HepG2 (cell line): ENCODE data around the gene RAD18. TPM values are rescaled to one million over a fixed set of nuclear protein-coding genes. Genes with fewer than 3 reads are reported as not detected.

Experiments
- ATAC-seq: fragments of 200-7000 bp; cut with Tn5 transposase; 3 replicates; pipeline ENCODE4 v1.9.1; 2020; ENCODE audit warnings: mild to moderate bottlenecking, moderate library complexity
- BruUV-seq: library from RNA; stranded (reverse); fragments of 400-500 nt; replicated peaks from 2 replicates; lab custom pipeline; 2021; lab: Mats Ljungman, UMichigan
- CTCF ChIA-PET: fragments of 300-600 bp; formaldehyde crosslinking; extraction: SDS; loops from one replicate; lab custom pipeline; 2021; ENCODE audit warnings: low total read pairs, inconsistent platforms, low intra/inter-chr PET ratio; lab: Yijun Ruan, JAX
- POLR2A ChIA-PET: fragments of 350-600 bp; sonication (Branson Sonifier 250); formaldehyde crosslinking; loops from one replicate; lab custom pipeline; 2020; ENCODE audit warnings: antibody characterized with exemption, inconsistent platforms; lab: Yijun Ruan, JAX
- DNase-seq: peaks from one replicate; pipeline ENCODE4 v3.0.0-alpha.2; 2015; ENCODE audit warnings: low spot score
- FAIRE-seq: peaks from 3 replicates; lab custom pipeline; 2011; peaks lifted over from hg19 to GRCh38; lab: Jason Lieb, UNC
- H2AFZ ChIP-seq: one replicate; pipeline ENCODE4 v1.6.1; 2011; ENCODE audit warnings: low read length, inconsistent platforms
- H3K27ac ChIP-seq: fragments of 300-600 bp; 3 replicates; pipeline ENCODE4 v1.8.0; 2011; ENCODE audit warnings: mixed run types, mild to moderate bottlenecking, mixed read lengths, low read length, inconsistent platforms; ENCODE audit not compliant: insufficient read depth; ENCODE audit errors: extremely low read length
- H3K27me3 ChIP-seq, 2 experiments: fragments of 200-600 bp in 1 of 2; 2 replicates in 1 of 2; 3 replicates in 1 of 2; pipeline versions ENCODE4 v1.6.0 to v1.8.0; 2011; ENCODE audit warnings: low read length in 2 of 2, mild to moderate bottlenecking in 2 of 2, moderate library complexity in 2 of 2, inconsistent platforms in 1 of 2; ENCODE audit not compliant: insufficient read depth in 2 of 2, control insufficient read depth in 1 of 2
- H3K36me3 ChIP-seq, 2 experiments: fragments of 200-600 bp in 1 of 2; replicated peaks in 1 of 2; 2 replicates in 1 of 2; 3 replicates in 1 of 2; pipeline versions ENCODE4 v1.5.1 to v1.8.0; 2011; ENCODE audit warnings: low read length in 2 of 2, inconsistent platforms in 1 of 2; ENCODE audit not compliant: insufficient read depth in 2 of 2, control insufficient read depth in 1 of 2
- H3K4me1 ChIP-seq: 2 replicates; pipeline ENCODE4 v1.5.1; 2012; ENCODE audit warnings: low read length, inconsistent platforms; ENCODE audit not compliant: insufficient read depth
- H3K4me2 ChIP-seq: 2 replicates; pipeline ENCODE4 v1.6.0; 2011; ENCODE audit warnings: low read depth, low read length, inconsistent platforms
- H3K4me3 ChIP-seq, 3 experiments: fragments of 200-600 bp in 1 of 3; sonication (generic), shearing (Covaris generic) in 1 of 3; replicated peaks in 1 of 3; 2 replicates each; pipeline ENCODE4 v1.5.1; 2011 to 2016; ENCODE audit warnings: low read length in 3 of 3, inconsistent platforms in 2 of 3, low read depth in 2 of 3, mild to moderate bottlenecking in 2 of 3, control low read depth in 1 of 3, mixed read lengths in 1 of 3; ENCODE audit not compliant: insufficient read depth in 1 of 3
- H3K79me2 ChIP-seq: one replicate; pipeline ENCODE4 v1.6.1; 2011; ENCODE audit warnings: low read length, inconsistent platforms; ENCODE audit not compliant: insufficient read depth
- H3K9ac ChIP-seq: 2 replicates; pipeline ENCODE4 v1.6.0; 2011; ENCODE audit warnings: mild to moderate bottlenecking, low read depth, low read length, inconsistent platforms; ENCODE audit not compliant: insufficient read depth
- H3K9me3 ChIP-seq: 2 replicates; pipeline ENCODE4 v1.5.1; 2012; ENCODE audit warnings: mild to moderate bottlenecking, low read length
- H4K20me1 ChIP-seq: 2 replicates; pipeline ENCODE4 v1.6.0; 2011; ENCODE audit warnings: inconsistent platforms, mild to moderate bottlenecking, low read length, moderate library complexity; ENCODE audit not compliant: insufficient read depth
- CAMTA2 ChIP-seq: sonication (generic); formaldehyde crosslinking; IDR thresholded peaks from 2 replicates; pipeline ENCODE4 v1.4.0; 2020; ENCODE audit warnings: mild to moderate bottlenecking, missing genetic modification reagents, borderline replicate concordance
- E2F2 ChIP-seq: sonication (generic); formaldehyde crosslinking; IDR thresholded peaks from 2 replicates; pipeline ENCODE4 v1.4.0; 2020; ENCODE audit warnings: missing genetic modification reagents, borderline replicate concordance
- FOXA3 ChIP-seq: IDR thresholded peaks from 2 replicates; pipeline ENCODE4 v1.6.1; 2016; ENCODE audit warnings: missing genetic modification reagents, missing compliant biosample characterization
- FOXP1 ChIP-seq, 2 experiments: fragments of 450-650 bp in 1 of 2; IDR thresholded peaks; 2 replicates each; pipeline ENCODE4 v1.6.1; 2017 to 2018; ENCODE audit warnings: antibody characterized with exemption in 1 of 2
- GFI1 ChIP-seq: sonication (generic); formaldehyde crosslinking; IDR thresholded peaks from 2 replicates; pipeline ENCODE4 v1.5.0; 2020; ENCODE audit warnings: missing genetic modification reagents, mild to moderate bottlenecking, borderline replicate concordance
- KLF11 ChIP-seq: IDR thresholded peaks from 2 replicates; pipeline ENCODE4 v1.6.1; 2016; ENCODE audit warnings: missing compliant biosample characterization
- KLF9 ChIP-seq: IDR thresholded peaks from 2 replicates; pipeline ENCODE4 v1.6.1; 2016; ENCODE audit warnings: low read depth
- MED1 ChIP-seq: sonication (generic); formaldehyde crosslinking; IDR thresholded peaks from 2 replicates; pipeline ENCODE4 v1.4.0; 2020; ENCODE audit warnings: missing genetic modification reagents
- NFIB ChIP-seq: sonication (generic); formaldehyde crosslinking; IDR thresholded peaks from 2 replicates; pipeline ENCODE4 v1.9.0; 2021; ENCODE audit warnings: missing genetic modification reagents, mild to moderate bottlenecking, borderline replicate concordance
- RORA ChIP-seq: sonication (generic); formaldehyde crosslinking; IDR thresholded peaks from 2 replicates; pipeline ENCODE4 v1.5.0; 2020; ENCODE audit warnings: mild to moderate bottlenecking, missing genetic modification reagents, moderate library complexity
- SAFB2 ChIP-seq: sonication (generic); formaldehyde crosslinking; IDR thresholded peaks from 2 replicates; pipeline ENCODE4 v1.5.1; 2020; ENCODE audit warnings: missing genetic modification reagents, low read depth, mild to moderate bottlenecking, borderline replicate concordance
- TAF15 ChIP-seq: fragments of 200-400 bp; formaldehyde crosslinking; IDR thresholded peaks from one replicate; pipeline ENCODE4 v1.6.1; 2018; ENCODE audit warnings: mild to moderate bottlenecking, low read depth, low read length; ENCODE audit not compliant: poor library complexity, severe bottlenecking
- THAP7 ChIP-seq: sonication (generic); formaldehyde crosslinking; IDR thresholded peaks from 2 replicates; pipeline ENCODE4 v1.8.1; 2023; ENCODE audit warnings: mild to moderate bottlenecking, missing genetic modification reagents
- ZBTB1 ChIP-seq: sonication (generic); formaldehyde crosslinking; IDR thresholded peaks from 2 replicates; pipeline ENCODE4 v1.4.0; 2020; ENCODE audit warnings: missing genetic modification reagents, borderline replicate concordance
- ZFP36L1 ChIP-seq: sonication (generic); formaldehyde crosslinking; IDR thresholded peaks from 2 replicates; pipeline ENCODE4 v1.8.0; 2022; ENCODE audit warnings: mild to moderate bottlenecking, missing genetic modification reagents, moderate library complexity
- ZNF446 ChIP-seq: sonication (generic); formaldehyde crosslinking; IDR thresholded peaks from 2 replicates; pipeline ENCODE4 v1.5.0; 2020; ENCODE audit warnings: mild to moderate bottlenecking, missing genetic modification reagents
- ZNF556 ChIP-seq: sonication (generic); formaldehyde crosslinking; IDR thresholded peaks from 2 replicates; pipeline ENCODE4 v1.4.0; 2020; ENCODE audit warnings: mild to moderate bottlenecking, missing genetic modification reagents, borderline replicate concordance
- ZNF574 ChIP-seq: sonication (generic); formaldehyde crosslinking; IDR thresholded peaks from 2 replicates; pipeline ENCODE4 v1.4.0; 2020; ENCODE audit warnings: missing genetic modification reagents
- ZNF619 ChIP-seq: sonication (generic); formaldehyde crosslinking; IDR thresholded peaks from 2 replicates; pipeline ENCODE4 v1.4.0; 2020; ENCODE audit warnings: mild to moderate bottlenecking, missing genetic modification reagents
- ZNF784 ChIP-seq: sonication (generic); formaldehyde crosslinking; IDR thresholded peaks from 2 replicates; pipeline ENCODE4 v1.5.1; 2020; ENCODE audit warnings: missing genetic modification reagents, mild to moderate bottlenecking, borderline replicate concordance
- WGBS: methylation state at CpG from one replicate; pipeline ENCODE4 v1.1.6; 2017; ENCODE audit warnings: low lambda C conversion rate; 5-methylcytosine and 5-hydroxymethylcytosine counted together
- in situ Hi-C: cut with HindIII; loops from 2 replicates; pipeline ENCODE4 v1.10.0; 2017; ENCODE audit warnings: low pct_unique_long_range_greater_than_20kb; ENCODE audit not compliant: extremely low pct_ligation_motif_present
- intact Hi-C: fragments of 100-400 bp; cut with micrococcal nuclease; formaldehyde crosslinking; loops from one replicate; pipeline ENCODE4 v1.10.0; 2022; ENCODE audit not compliant: unreplicated experiment
- polyA plus RNA-seq, 8 experiments: library from polyadenylated mRNA; depleted of rRNA in 3 of 8; stranded (reverse) in 7 of 8; unstranded in 1 of 8; fragments of >200 nt; fragmentation: Illumina TruSeq in 4 of 8; extraction: Trizol in 4 of 8; gene quantifications; 2 replicates each; pipeline versions ENCODE4 v1.2.1 to v1.2.3, GENCODE V29; 2011 to 2016; ENCODE audit warnings: low read depth in 4 of 8, missing spikeins in 1 of 8, mixed read lengths in 1 of 8; ENCODE audit not compliant: insufficient read depth in 1 of 8
- total RNA-seq, 5 experiments: library from RNA; depleted of rRNA; stranded (reverse); fragments of >200 nt; fragmentation: Illumina TruSeq; extraction: Trizol; gene quantifications; 2 replicates each; pipeline ENCODE4 v1.2.3, GENCODE V29; 2016; ENCODE audit warnings: low read depth in 1 of 5

RAD18 gene
- total and polyA plus RNA-seq, 2 of the 13 experiments (the other 11 are each of a cell fraction or from before 2014, with no cell fraction given) = 5.9 to 20.7 TPM

- no peak for TF ChIP-seq ZNF574
- TF ChIP-seq FOXP1 (IDR thresholded peaks at IDR 0.05) = no peak
- TF ChIP-seq FOXP1 (CRISPR knock-in tag; IDR thresholded peaks at IDR 0.05) = no peak
- no peak for TF ChIP-seq THAP7
Observed at GRCh38 chr3:8882642-8883041, 80.6 kb downstream of the RAD18 start (continued).

GRCh38 chr3:8882171-8882593, 81.1 kb downstream of the RAD18 start:
- H3K4me2 ChIP-seq = no peak overlapping the region
- CTCF ChIA-PET = no interaction called here
- H3K9ac ChIP-seq = no peak overlapping the region
- H3K27me3 ChIP-seq = no peaks in the 10 kb centered on the region
- peaks cover 16% of the 10 kb centered on the region for H3K4me1 ChIP-seq
- H3K9me3 ChIP-seq = no peaks in the 10 kb centered on the region
- no peak for DNase-seq
- intact Hi-C loops = no loop called here
- H2AFZ ChIP-seq = no peak overlapping the region
- H4K20me1 ChIP-seq = no peaks in the 10 kb centered on the region
- no peak for FAIRE-seq
- peaks cover 5 to 11% of the 10 kb centered on the region in 2 experiments; a peak in 4 of 5 replicates for H3K36me3 ChIP-seq
- in situ Hi-C loops = no loop called here
- no peak overlapping the region for H3K27ac ChIP-seq
- no peak overlapping the region for H3K4me3 ChIP-seq
- no peaks in the 10 kb centered on the region for H3K79me2 ChIP-seq
- WGBS = 96% methylated on average over 3 of the region's 3 CpGs
- POLR2A ChIA-PET = no interaction called here
- BruUV-seq = no TSS peak
- no peak for ATAC-seq
- TF ChIP-seq ZNF619 (CRISPR knock-in tag) (no peak), SAFB2 (CRISPR knock-in tag) (no peak), ZNF556 (CRISPR knock-in tag) (no peak), ZNF446 (CRISPR knock-in tag) (no peak), CAMTA2 (CRISPR knock-in tag) (no peak), NFIB (CRISPR knock-in tag) (no peak), FOXA3 (CRISPR knock-in tag) (no peak), GFI1 (CRISPR knock-in tag) (no peak), KLF9 (no peak), KLF11 (CRISPR knock-in tag) (no peak), MED1 (CRISPR knock-in tag) (no peak), TAF15 (no peak), E2F2 (CRISPR knock-in tag) (no peak), ZFP36L1 (CRISPR knock-in tag) (no peak), ZNF784 (CRISPR knock-in tag) (no peak), RORA (CRISPR knock-in tag) (no peak), ZBTB1 (no peak)
